Central memory CD4-positive, alpha-beta T cell (primary cell): ENCODE measurements around the gene RAET1G.

Source experiments
- DNase-seq: peaks from one replicate; pipeline ENCODE4 v3.0.0; 2022

RAET1G gene

DNA sequence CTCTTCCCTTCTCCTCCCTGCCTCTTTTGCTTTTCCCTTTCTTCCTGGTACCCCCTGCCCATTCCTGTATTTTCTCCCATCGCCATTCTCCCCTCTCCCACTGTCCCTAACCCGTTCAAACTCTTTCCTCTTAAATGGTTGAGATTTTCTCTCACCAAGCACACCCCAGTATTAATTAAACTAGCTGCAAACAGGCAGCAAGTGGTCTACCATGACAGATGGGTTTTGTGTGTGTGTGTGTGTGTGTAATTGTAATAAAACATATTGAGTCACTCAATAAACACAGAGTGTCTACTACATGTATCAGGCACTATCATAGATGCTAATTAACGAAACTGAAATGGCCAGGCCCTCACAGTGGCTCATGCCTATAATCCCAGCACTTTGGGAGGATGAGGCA lies 31.7 kb downstream of the RAET1G start:
- no peak for DNase-seq

DNA sequence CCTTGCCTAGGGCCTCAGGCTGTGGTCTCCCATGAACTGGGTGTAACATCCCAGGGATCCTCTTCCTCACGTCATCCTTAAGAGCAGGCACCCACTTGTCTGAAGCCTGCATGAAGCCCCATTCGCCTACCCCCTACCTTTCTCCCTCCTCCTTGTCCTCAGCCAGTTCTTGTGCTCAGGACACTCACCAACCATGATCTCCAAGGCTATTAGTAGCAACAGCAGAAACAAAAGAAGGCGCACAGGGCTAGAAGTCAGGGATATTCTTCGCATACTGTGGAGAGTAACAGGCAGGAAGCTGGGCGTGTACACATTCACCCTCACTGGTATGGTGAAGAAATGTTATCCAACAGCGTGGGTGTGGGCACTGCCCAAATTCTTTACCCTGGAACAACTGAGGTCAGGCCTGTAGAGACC lies 32.3 kb downstream of the RAET1G start:
- DNase-seq = no peak

DNA sequence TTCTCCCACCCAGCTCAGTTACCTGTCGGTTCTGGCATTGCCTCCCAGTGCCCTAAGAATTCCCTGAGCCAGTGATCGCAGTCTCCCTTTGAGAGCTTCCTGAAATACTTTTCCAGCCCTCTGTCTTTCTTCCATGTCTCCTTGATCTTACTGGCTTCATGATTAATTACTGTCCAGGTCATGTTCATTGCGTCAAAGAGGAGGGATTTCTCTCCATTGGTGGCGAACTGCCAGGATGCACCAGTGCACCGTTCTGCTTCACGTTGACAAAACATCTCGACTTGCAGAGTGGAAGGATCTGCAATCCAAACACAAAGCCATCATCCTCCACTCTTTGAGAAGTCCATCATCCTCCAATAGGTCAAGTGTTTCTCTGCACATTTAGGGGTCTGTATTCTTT lies 33.6 kb downstream of the RAET1G start:
- no peak for DNase-seq

DNA sequence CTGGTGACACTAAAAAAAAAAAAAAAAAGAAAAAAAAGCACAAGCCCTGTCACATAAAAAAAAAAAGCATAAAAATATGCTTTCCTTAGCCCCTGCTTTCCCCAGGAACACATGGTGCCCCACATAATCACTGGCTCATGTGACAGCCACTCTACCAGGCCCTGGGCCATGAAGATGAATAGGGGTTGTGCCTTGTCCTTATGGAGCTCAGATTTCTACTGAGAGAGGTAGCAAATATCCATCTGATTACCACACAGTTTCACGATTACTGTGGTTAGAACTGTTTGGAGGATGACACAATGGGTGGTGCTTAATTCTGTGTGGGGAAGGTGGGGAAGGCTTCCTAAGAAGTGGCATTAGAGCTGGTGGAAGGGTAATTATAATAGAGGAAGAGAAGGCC lies 34.3 kb downstream of the RAET1G start:
- DNase-seq = no peak

DNA sequence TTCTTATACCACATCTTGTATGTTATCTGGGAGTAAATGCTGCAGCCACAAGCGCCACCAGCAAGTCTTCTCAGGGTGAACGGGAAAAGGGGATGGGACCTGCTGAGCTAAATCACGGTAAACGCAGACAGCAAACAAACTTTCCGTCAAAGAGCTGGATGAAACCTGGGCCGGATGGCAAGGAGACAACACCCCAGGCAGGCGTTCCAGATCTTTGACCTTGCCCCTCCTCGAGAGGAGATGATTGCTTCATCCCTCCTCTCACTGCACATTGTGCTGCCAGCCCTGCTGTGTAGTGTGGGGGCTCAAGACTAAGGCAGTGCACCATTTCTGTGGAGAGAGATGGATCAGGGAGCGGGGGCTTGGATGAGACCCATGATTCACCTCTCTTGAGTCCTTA lies 34.8 kb downstream of the RAET1G start:
- DNase-seq = no peak

DNA sequence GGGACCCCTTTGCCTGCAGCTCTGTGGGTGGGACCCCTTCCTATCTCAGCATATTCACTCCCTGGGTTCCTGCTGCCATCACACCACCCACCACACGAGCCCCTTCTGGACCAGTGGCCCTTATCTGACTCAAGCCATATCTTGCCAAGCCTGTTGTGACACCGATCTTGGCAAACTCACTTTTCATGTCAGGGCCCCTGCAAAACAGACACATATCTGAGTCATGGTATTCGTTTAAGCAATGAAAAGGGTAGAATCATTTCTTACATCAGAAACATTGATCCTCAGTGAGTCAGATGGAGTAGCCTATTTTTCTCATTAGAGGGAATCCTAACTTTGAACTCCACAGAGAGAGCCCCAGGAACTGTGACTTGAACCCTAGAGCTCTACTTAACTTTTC lies 35.6 kb downstream of the RAET1G start:
- DNase-seq = no peak

DNA sequence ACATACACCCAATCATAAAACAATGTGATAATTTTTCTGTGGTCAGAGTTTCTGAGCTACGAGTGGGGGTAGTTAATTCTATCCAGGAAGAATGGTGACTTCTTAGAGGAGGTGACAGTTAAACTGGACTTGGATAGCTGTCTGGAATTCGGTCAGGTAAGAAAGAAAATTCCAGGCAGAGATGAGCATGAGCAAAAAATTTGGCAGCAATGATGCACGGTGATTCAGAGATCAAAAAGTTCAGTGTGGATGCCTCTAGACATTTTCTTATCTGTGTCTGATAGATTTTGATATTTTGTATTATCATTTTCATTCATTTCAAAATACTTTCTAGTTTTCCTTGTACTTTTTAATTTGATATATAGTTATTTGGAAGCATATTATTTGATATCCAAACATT lies 37.0 kb downstream of the RAET1G start:
- no peak for DNase-seq

DNA sequence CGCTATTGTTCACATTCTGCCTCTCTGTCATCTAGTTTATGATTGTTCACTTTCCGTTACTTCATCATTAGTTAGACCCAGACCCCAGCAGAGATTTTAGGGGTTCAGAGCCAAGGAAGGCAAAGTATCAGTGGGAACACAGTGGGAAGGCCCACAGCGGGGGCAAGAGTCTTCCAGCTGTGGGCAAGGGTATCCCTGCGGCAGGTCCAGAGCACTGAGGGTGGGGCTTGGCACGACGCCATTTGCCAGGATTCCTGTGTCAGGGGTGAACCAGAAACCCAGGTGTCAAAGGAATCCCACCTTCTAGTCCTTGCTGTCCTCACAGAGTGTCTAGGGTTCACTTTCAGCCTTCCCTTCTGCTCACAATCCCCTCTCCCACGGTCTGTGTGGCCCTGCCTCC lies 38.3 kb downstream of the RAET1G start:
- no peak for DNase-seq

DNA sequence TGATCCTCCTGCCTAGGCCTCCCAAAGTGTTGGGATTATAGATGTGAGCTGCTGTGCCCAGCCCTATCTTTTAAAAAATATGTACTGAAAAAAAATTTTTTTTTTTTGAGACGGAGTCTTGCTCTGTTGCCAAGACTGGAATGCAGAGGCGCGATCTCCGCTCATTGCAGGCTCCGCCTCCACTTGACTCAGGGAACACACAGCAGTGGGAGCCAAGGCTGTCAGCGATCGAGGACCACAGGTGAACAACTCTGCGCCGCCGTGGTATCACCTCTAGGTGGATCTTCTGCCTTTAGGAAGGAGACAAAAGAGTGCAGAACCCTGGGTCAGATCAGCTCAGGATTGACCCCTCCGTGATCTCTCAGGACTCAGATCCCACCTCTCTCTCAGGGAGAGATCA lies 38.7 kb downstream of the RAET1G start:
- DNase-seq = no peak

DNA sequence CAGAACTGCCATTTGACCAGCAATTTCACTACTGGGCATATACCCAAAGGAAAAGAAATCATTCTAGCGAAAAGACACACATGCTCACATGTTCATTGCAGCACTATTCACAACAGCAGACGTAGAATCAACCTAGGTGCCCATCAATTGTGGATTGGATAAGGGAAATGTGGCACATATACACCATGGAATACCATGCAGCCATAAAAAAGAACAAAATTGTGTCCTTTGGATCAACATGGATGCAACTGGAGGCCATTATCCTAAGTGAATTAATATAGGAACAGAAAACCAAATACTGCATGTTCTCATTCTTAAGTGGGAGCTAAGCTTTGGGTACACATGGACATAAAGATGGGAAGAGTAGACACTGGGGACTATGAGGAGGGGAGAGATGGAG lies 41.1 kb downstream of the RAET1G start:
- DNase-seq = no peak

DNA sequence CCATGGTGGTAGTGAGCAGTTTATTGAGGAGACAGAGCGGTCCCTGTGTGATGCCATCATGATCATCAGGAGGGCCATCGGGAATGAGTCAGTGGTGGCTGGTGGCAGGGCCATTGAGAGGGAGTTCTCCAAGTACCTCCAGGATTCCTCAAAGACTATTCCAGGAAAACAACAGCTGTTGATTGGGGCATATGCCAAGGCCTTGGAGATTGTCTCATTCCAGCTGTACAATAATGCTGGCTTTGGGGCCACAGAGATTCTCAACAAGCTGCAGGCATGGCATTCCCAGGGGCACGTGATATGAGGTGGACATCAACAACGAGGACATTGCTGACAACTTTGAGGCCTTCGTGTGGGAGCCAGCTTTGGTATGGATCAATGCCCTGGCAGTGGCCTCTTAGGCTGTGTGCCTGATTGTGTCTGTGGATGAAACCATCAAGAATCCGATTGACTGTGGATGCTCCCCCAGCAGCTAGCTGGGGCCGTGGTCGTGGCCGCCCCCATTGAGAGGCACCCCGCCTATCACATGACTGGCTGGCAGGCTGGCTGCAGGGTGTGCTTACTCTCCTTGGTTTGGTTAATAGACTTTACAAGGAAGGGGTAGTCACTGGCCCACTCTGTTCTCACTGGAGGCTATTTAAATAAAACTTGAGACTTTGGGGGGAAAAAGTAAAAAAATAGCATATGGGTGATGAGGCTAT lies 41.7 kb downstream of the RAET1G start:
- DNase-seq = no peak

DNA sequence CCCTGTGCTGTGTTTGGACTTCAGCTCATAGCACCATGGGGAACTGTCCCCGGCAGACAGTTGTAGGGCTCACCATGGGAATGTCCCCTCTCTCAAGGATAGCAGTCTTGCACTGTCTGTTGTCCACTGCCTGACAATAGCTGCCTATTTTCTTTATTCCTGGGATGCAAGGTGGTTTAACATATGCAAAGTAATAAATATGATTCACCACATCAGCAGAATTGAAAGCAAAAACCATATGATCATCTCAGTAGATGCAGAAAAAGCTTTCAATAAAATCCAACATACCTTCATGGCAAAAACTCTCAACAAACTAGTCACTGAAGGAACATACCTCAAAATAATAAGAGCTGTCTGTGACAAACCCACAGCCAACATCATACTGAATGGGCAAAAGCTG lies 45.3 kb downstream of the RAET1G start:
- DNase-seq = no peak

DNA sequence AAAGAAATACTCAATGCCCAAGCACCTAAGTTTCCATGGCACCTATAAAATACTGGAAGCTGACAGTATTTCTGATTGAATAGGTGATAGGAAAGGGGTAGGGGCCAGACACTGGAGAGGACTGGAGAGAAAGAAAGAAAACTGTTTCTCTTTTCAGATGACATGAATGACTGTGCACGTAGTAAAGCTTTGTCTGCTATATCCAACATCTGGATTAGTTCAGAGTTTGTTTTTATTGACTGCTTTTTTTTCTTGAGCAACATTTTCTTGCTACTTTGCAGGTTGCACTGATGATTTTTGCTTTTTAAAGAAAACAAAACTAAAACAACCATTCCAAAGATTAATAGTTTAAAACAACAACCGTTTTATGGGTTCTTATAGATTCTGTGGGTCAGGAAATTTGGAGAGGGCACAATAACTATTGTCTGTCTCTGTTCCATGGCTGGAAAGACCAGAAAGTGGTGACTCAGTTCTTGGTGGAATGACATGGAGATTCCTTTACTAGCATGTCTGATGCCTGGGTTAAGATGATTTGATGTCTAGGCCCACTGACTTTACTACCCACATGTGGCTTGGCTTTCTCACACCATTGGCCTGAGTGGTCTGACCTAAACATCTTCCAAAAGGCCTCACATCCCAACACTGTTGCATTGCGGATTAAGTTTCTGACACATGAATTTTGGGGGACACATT lies 46.5 kb downstream of the RAET1G start:
- DNase-seq = no peak

DNA sequence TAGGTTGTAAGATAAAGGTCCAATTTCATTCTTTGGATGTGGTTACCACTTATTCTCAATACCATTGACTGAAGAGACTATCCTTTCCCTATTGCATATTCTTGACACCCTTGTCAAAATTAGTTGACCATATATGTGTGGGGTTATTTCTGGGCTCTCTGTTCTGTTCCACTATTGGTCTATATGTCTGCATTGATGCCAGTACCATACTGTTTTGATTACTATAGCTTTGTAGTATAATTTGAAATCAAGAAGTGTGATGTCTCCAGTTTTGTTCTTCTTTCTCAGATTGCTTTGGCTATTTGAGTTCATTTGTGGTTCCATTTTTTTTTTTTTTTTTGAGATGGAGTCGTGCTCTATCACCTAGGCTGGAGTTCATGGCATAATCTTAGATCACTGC lies 50.7 kb downstream of the RAET1G start:
- no peak for DNase-seq

DNA sequence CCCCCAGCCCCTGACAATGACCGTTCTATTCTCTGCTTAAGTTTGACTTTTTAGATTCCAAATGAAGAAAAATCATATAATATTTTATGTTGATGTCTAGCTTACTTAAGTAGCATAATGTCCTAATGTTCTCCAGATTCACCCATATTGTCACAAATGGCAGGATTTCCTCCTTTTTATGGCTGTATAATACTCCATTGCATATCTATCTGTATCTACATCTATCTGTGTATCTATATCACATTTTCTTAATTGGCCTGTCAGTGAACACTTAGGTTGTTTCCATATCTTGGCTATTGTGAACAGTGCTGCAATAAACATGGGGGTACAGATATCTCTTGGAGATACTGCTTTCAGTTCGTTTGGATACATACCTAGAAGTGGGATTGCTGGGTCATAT lies 51.7 kb downstream of the RAET1G start:
- no peak for DNase-seq

DNA sequence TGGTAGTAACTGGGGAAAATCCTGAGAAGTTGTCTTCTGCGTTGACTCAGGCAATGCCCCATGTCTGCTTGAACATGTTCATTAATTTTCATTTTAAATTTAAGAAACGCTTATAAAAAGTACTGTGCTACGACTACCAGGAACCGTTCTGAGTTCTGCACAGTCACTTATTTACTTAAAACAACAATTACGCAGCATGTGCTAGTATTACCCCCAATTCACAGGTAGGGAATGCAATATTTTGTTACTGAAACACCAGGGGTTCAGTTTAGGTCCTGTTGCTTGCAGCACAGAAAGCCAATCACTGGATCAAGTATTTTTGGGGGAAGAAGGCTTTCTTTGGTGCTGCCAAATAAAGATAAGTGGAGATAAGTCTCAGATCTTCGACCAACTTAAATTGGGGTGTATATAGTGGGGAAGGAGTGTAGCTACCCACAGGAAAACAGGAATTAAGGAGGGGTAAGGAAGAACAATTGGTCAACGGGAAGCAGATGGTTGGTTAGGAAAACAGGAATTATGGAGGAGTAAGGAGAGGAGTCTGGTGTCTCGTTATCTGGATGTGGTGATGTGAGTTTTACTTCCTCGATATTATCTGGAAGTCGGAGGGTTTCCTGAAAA lies 53.5 kb downstream of the RAET1G start:
- DNase-seq = no peak

DNA sequence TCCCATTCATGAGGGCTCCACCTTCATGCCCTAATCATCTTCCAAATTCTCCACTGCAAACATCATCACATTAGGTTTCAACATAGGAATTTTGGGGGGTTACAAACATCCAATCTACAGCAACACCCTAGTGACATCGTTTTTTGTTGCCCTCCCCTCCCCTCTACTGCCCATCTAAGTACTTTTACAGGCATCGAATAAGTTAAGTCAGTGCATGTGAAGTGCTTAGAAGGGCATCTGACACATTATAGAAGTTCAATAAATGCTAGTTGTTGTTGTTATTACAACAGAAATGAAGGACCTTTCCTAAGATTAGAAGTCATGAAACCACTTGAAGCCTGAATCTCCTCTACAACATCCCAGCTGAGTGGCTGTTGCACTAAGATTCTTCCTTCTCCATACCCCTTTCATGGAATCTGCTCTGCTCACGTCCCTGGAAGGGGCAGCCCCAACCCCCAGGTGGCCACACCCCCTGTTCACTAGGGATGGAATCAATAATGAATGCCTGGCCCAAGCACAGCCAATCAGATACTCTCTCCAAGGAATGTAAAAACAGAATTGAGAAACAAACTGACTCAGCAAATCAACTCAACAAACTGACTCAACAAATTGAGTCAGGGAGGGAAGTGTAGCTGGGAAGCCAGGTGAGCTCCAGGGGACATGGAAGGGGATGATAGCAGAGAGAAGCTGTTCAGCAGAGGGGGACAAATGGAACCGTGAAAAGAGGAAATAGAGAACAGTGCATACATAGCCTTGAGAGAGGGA lies 54.9 kb downstream of the RAET1G start:
- DNase-seq = no peak
